ENCODE results near the gene AKR1D1. TPM values are rescaled to one million over a fixed set of nuclear protein-coding genes. Genes with fewer than 3 reads are reported as not detected.

AKR1D1 gene
- total and polyA plus RNA-seq, 10 of the 15 experiments (the other 5 are each of a cell fraction or from before 2014, with no cell fraction given), result 0.09 to 0.34 TPM; not detected in 8

DNA sequence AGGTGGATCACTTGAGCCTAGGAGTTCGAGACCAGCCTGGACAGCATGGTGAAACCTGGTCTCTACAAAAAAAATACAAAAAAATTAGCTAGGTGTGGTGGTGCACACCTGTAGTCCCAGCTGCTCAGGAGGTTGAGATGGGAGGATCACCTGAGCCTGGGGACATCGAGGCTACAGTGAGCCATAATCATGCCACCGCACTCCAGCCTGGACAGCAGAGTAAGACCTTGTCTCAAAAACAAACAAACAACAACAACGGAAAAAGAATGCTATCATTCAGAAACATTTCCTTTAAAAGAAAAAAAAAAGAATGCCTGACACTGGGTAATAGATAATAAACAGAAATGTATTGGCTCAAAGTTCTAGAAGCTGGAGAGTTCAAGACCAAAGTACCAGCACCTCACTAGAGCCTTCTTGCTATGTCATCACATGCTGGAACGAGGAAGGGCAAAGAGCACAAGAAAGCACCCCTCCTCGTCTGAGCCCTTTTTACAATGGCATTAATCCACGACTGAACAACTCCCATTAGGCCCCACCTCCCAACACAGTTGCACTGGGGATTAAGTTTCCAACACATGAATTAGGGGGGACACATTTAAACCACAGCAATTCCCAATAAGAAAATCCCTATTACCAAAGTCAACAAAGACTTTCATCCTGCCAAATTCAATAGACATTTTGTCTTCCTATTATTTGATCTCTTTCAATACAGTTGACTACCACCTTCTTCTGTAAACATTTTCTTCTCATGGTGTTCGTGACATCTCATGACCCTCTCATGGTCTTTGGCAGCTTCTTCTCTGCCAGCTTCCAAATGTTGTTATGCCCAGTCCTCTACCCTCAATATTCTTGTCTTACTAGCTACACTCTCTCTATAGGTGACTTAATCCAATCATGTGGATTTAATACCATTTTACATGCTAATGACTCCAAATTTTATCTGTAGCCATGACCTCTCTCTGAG, 20.0 kb downstream of the AKR1D1 start:
- no peak for DNase-seq (ENCODE audit: low read depth, low spot score)
- Histone ChIP-seq H4K20me1 (ENCODE audit: control insufficient read depth, insufficient read depth) (no peaks in the 10 kb centered on the region), H2AFZ (ENCODE audit: control insufficient read depth, low read depth, low read length) (no peak overlapping the region), H3K4me3 (no peak overlapping the region), H3K27me3 (replicated peaks in 1 of 2; ENCODE audit: control insufficient read depth in 2 of 2, insufficient read depth in 2 of 2, low read length in 1 of 2) (no peaks in the 10 kb centered on the region), H3K4me2 (ENCODE audit: control insufficient read depth, insufficient read depth) (no peak overlapping the region), H3K27ac (ENCODE audit: control insufficient read depth, insufficient read depth) (no peak overlapping the region), H3K36me3 (ENCODE audit: control insufficient read depth in 2 of 2, insufficient read depth in 2 of 2, low read length in 1 of 2) (no peaks in the 10 kb centered on the region), H3K9ac (ENCODE audit: control insufficient read depth, insufficient read depth, low read length) (no peak overlapping the region), H3K79me2 (ENCODE audit: control insufficient read depth, insufficient read depth, low read length) (no peaks in the 10 kb centered on the region), H3K4me1 (ENCODE audit: control insufficient read depth, insufficient read depth, low read length) (peaks cover 1% of the 10 kb centered on the region), H3K9me3 (replicated peaks; ENCODE audit: control insufficient read depth, insufficient read depth, low read length) (no peaks in the 10 kb centered on the region)
- intact Hi-C loops (cut with micrococcal nuclease; ENCODE audit: unreplicated experiment), result no loop called here
- ChIA-PET POLR2A (no interaction called here), CTCF (interaction anchor here (0.7 to 2.0 kb wide), 2 partner anchors 15 to 642 kb away, joined by 3 to 8 read pairs; no protein-coding TSS in a partner anchor), RAD21 (ENCODE audit: unreplicated experiment) (interaction anchor here (1.0 to 1.7 kb wide), 3 partner anchors 65 to 643 kb away, joined by 4 to 7 read pairs (median 6); no protein-coding TSS in a partner anchor), SMC1A (ENCODE audit: uncharacterized antibody, unreplicated experiment) (interaction anchor here (1.0 to 1.6 kb wide), 3 partner anchors 31 to 642 kb away, joined by 3 to 6 read pairs (median 4); no protein-coding TSS in a partner anchor)
- no TSS peak for BruUV-seq (replicated peaks)
- no peak for ATAC-seq
- no peak for TF ChIP-seq KDM1A (IDR thresholded peaks at IDR 0.05; ENCODE audit: borderline replicate concordance)
- TF ChIP-seq SUPT20H (IDR thresholded peaks at IDR 0.05; ENCODE audit: borderline replicate concordance, control insufficient read depth, low read depth, low read length), result no peak
- no peak for TF ChIP-seq ATF7 (IDR thresholded peaks at IDR 0.05; ENCODE audit: low read depth)
- no peak for TF ChIP-seq JUNB (IDR thresholded peaks at IDR 0.05)
- TF ChIP-seq GATAD2B (conservative IDR thresholded peaks at IDR 0.05; ENCODE audit: low read depth), result no peak
- TF ChIP-seq, protein P1, sequence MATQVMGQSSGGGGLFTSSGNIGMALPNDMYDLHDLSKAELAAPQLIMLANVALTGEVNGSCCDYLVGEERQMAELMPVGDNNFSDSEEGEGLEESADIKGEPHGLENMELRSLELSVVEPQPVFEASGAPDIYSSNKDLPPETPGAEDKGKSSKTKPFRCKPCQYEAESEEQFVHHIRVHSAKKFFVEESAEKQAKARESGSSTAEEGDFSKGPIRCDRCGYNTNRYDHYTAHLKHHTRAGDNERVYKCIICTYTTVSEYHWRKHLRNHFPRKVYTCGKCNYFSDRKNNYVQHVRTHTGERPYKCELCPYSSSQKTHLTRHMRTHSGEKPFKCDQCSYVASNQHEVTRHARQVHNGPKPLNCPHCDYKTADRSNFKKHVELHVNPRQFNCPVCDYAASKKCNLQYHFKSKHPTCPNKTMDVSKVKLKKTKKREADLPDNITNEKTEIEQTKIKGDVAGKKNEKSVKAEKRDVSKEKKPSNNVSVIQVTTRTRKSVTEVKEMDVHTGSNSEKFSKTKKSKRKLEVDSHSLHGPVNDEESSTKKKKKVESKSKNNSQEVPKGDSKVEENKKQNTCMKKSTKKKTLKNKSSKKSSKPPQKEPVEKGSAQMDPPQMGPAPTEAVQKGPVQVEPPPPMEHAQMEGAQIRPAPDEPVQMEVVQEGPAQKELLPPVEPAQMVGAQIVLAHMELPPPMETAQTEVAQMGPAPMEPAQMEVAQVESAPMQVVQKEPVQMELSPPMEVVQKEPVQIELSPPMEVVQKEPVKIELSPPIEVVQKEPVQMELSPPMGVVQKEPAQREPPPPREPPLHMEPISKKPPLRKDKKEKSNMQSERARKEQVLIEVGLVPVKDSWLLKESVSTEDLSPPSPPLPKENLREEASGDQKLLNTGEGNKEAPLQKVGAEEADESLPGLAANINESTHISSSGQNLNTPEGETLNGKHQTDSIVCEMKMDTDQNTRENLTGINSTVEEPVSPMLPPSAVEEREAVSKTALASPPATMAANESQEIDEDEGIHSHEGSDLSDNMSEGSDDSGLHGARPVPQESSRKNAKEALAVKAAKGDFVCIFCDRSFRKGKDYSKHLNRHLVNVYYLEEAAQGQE (IDR thresholded peaks at IDR 0.05; ENCODE audit: low read depth, low read length), result no peak
- no peak for TF ChIP-seq FOXK2 (IDR thresholded peaks at IDR 0.05)
- TF ChIP-seq, protein P2, sequence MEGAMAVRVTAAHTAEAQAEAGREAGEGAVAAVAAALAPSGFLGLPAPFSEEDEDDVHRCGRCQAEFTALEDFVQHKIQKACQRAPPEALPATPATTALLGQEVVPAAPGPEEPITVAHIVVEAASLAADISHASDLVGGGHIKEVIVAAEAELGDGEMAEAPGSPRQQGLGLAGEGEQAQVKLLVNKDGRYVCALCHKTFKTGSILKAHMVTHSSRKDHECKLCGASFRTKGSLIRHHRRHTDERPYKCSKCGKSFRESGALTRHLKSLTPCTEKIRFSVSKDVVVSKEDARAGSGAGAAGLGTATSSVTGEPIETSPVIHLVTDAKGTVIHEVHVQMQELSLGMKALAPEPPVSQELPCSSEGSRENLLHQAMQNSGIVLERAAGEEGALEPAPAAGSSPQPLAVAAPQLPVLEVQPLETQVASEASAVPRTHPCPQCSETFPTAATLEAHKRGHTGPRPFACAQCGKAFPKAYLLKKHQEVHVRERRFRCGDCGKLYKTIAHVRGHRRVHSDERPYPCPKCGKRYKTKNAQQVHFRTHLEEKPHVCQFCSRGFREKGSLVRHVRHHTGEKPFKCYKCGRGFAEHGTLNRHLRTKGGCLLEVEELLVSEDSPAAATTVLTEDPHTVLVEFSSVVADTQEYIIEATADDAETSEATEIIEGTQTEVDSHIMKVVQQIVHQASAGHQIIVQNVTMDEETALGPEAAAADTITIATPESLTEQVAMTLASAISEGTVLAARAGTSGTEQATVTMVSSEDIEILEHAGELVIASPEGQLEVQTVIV (IDR thresholded peaks at IDR 0.05; ENCODE audit: borderline replicate concordance, partially characterized antibody), result no peak
- 46% methylated on average over 8 of the region's 8 CpGs for WGBS (ENCODE audit: insufficient coverage, insufficient replicate concordance, low lambda C conversion rate, missing lambda C conversion rate)
- FAIRE-seq, result no peak
- in situ Hi-C loops (cut with MboI), result no loop called here

Data from GM12878 (cell line).